ENCODE results near the gene NPDC1.

GRCh38 chr9:137037035-137037434 lies 8.9 kb downstream of the NPDC1 start:
- TF ChIP-seq EZH2 (IDR thresholded peaks at IDR 0.05; ENCODE audit: insufficient read depth, poor library complexity, severe bottlenecking) (no peak), EZH2phosphoT487 (IDR thresholded peaks at IDR 0.05; ENCODE audit: insufficient read depth, low read depth) (no peak)
